ENCODE data around the gene CLIP4. TPM values are rescaled to one million over a fixed set of nuclear protein-coding genes. Genes with fewer than 3 reads are reported as not detected.

CLIP4 gene
- total RNA-seq, 2 donors from 2014 or later, result 25.2 to 28.4 TPM

DNA sequence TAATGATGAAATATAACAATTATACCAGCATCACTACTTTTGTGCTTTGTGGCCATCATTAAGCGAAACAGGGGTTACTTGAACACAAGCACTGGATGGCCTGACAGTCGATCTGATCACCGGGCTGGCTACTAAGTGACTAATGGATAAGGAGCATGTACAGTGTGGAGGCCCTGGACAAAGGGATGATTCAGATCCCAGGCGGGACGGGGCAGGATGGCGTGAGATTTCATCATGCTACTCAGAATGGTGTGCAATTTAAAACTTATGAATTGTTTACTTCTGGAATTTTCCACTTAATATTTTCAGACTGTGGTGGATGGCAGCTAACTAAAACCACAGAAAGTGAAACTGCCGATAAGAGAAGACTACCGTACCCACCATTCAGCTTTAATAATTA is 7.0 kb upstream of the CLIP4 start:
- H3K9me3 Mint-ChIP-seq, result no peaks in the 10 kb centered on the region
- H3K27me3 Mint-ChIP-seq (ENCODE audit: low read depth), result no peaks in the 10 kb centered on the region
- DNase-seq, result no peak

DNA sequence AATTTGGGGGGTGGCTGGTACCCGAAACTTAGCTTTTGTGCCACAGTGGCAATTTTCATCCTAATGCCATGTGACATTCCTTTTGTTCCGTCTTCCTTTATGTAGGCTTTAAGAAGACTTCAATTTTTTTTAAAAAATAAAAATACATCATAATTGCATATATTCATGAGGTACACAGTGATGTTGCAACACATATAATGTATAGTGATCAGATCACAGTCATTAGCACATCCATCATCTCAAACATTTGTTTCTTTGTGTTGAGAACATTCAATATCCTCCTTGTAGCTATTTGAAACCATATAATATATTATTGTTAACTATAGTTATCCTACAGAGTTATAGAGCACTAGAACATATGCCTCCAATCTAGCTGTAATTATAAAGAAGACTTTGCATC is 6.0 kb upstream of the CLIP4 start:
- no peak overlapping the region for H3K4me3 Mint-ChIP-seq
- H3K27ac Mint-ChIP-seq, result no peak overlapping the region
- ATAC-seq (replicated peaks in 1 of 2), result no peak

More for the DNA sequence above, 7.0 kb upstream of the CLIP4 start:
- peaks cover 17% of the 10 kb centered on the region for H3K4me1 Mint-ChIP-seq (ENCODE audit: low read depth)
- no peak for ATAC-seq (replicated peaks in 1 of 2)
- H3K4me3 Mint-ChIP-seq, result no peak overlapping the region
- no peaks in the 10 kb centered on the region for H3K36me3 Mint-ChIP-seq (ENCODE audit: insufficient read depth in 2 of 2)
- H3K27ac Mint-ChIP-seq, result no peak overlapping the region

DNA sequence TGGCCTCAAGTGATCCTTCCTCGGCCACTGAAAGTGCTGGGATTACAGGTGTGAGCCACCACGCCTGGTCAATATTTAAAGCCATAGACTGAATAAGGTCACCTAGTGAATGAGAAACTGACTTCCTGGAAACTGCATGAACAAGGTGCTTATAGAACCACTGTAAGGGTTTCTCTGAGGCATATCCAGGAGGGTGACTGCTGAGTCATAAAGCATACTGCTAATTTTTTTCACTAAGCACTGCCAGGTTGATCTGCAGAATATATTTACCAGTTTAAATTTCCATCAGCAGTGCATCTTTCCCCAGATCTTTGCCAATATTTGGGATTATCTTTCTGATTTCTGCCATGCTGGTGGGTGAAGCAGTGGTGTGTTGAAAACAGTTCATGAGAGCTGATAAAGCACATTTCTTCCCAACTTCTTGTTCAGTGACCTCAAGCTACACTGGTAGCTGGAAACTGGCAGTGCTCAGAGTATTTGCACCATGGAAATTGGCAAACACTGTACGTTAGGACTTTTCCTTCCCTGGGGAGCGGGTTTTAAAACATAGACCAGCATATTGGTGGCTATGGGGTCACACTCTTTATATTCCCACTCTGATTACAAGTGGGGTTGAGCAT is 4.2 kb upstream of the CLIP4 start:
- ATAC-seq (replicated peaks in 1 of 2) (peak; percentile 55 to 66), DNase-seq (peak in 1 of 2 donors; percentile 8)
- Mint-ChIP-seq H3K4me1 (ENCODE audit: low read depth) (peaks cover 31% of the 10 kb centered on the region), H3K27ac (no peak overlapping the region), H3K27me3 (ENCODE audit: low read depth) (no peaks in the 10 kb centered on the region), H3K4me3 (no peak overlapping the region), H3K9me3 (no peaks in the 10 kb centered on the region), H3K36me3 (ENCODE audit: insufficient read depth in 2 of 2) (peaks cover 2 to 4% of the 10 kb centered on the region in 2 donors)

More for the DNA sequence above, 6.0 kb upstream of the CLIP4 start:
- H3K36me3 Mint-ChIP-seq (ENCODE audit: insufficient read depth in 2 of 2), result no peaks in the 10 kb centered on the region
- no peaks in the 10 kb centered on the region for H3K9me3 Mint-ChIP-seq
- peaks cover 23% of the 10 kb centered on the region for H3K4me1 Mint-ChIP-seq (ENCODE audit: low read depth)
- no peaks in the 10 kb centered on the region for H3K27me3 Mint-ChIP-seq (ENCODE audit: low read depth)
- no peak for DNase-seq

DNA sequence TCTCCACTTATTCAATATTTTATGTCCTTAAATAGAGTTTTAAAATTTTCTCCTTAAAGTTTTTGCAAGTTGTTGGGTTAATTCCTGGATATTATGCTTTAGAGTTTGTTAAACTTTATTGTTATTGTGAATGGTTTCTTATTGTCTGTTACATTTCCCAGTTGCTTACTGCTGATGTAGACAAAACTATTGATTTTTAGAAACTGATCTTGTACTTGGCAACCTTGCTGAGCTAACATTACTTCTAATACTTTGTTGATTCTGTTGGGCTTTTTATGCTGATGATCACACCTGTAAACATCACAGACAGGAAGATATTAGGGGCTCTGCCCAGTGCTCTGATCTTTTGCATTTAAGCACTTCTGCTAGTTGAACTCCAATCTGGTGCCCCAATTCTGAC is 2.8 kb upstream of the CLIP4 start:
- Mint-ChIP-seq H3K27ac (no peak overlapping the region), H3K9me3 (no peaks in the 10 kb centered on the region), H3K4me3 (no peak overlapping the region), H3K36me3 (ENCODE audit: insufficient read depth in 2 of 2) (peaks cover 5 to 8% of the 10 kb centered on the region in 2 donors), H3K4me1 (ENCODE audit: low read depth) (peaks cover 44% of the 10 kb centered on the region), H3K27me3 (ENCODE audit: low read depth) (no peaks in the 10 kb centered on the region)
- ATAC-seq (replicated peaks in 1 of 2) (no peak), DNase-seq (no peak)

DNA sequence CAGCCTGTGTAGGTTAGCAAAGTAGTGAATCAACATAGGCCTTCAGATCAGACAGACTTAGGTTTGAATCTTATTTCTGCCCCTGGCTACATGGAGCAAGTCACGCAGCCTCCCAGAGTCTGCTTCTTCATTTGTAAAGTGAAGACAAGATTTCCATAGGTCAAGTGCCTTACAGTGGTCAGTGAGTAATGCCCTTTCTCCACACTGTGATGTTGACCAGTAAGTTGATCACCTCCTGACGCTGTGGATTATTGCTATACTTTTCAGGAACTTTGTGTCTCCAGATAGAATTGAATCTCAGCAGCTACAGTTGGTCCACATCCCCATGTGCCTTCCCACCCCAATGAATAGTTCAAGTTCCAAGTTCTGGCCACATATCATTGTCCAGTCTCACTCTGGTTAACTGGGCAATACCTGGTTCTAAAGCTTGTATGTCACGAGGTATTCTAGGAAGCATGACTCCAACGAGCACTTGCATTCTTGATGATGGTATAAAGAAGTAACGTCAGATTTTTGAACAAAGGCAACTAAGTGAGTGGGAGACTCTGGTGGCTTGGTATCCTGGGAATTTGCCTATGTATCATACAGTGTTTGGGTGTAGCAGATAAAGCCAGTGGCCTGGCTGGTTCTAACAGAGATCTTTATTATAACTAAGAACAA is 2.1 kb upstream of the CLIP4 start:
- Mint-ChIP-seq H3K4me1 (ENCODE audit: low read depth) (peaks cover 52% of the 10 kb centered on the region), H3K4me3 (peak overlapping the region in 1 of 2 donors; percentile 91), H3K36me3 (ENCODE audit: insufficient read depth in 2 of 2) (peaks cover 5 to 8% of the 10 kb centered on the region in 2 donors), H3K9me3 (no peaks in the 10 kb centered on the region), H3K27ac (peak overlapping the region; percentile 7), H3K27me3 (ENCODE audit: low read depth) (no peaks in the 10 kb centered on the region)
- no peak for ATAC-seq (replicated peaks in 1 of 2)
- no peak for DNase-seq

DNA sequence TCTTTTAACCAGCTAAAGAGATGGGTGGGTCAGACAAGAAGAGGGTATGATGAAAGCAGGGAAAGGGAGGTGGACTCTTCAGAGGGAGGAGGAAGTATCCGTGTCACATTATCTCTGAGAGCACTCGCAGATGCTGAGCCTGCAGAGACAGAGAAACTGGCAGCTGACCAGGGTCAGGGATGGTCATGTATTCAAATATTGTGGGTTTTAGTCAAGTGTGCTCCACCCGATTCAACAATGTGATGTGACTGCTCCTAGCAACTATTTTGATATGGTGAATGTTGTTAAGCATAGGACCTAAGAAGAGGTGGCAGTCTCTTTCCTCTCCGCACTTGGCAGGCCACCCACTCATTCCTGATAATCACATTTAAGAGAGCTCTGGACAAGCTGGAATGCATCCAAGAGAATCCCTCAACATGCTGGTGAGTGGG is 1.3 kb upstream of the CLIP4 start:
- no peak for ATAC-seq (replicated peaks in 1 of 2)
- no peaks in the 10 kb centered on the region for H3K9me3 Mint-ChIP-seq
- peaks cover 59% of the 10 kb centered on the region for H3K4me1 Mint-ChIP-seq (ENCODE audit: low read depth)
- peak overlapping the region; percentile 87 to 91 for H3K4me3 Mint-ChIP-seq
- no peak for DNase-seq
- peak overlapping the region; percentile 7 for H3K27ac Mint-ChIP-seq
- H3K36me3 Mint-ChIP-seq (ENCODE audit: insufficient read depth in 2 of 2), result peaks cover 5 to 8% of the 10 kb centered on the region in 2 donors
- no peaks in the 10 kb centered on the region for H3K27me3 Mint-ChIP-seq (ENCODE audit: low read depth)

DNA sequence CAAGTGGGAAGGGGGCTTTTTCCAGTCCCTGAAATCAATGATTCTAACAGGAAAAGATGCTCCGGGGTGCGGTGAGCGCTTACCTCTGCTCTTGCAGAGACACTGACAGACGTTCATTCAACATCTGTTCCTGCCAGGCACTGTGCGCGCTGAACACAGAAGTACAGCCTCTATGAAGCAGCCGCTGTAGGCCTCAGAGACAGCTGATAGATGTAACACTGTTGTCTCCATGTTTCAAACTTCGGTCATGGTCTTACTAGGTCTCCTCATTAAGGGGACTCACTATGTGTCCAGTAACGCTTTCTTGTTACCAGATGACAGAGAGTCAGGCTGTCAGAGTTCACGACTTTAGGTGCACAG is 649 bp upstream of the CLIP4 start:
- Mint-ChIP-seq H3K4me1 (ENCODE audit: low read depth) (peaks cover 66% of the 10 kb centered on the region), H3K9me3 (no peaks in the 10 kb centered on the region), H3K27me3 (ENCODE audit: low read depth) (no peaks in the 10 kb centered on the region), H3K4me3 (peak overlapping the region; percentile 87 to 91), H3K36me3 (ENCODE audit: insufficient read depth in 2 of 2) (peaks cover 5 to 8% of the 10 kb centered on the region in 2 donors), H3K27ac (peak overlapping the region; percentile 92)
- no peak for DNase-seq
- ATAC-seq (replicated peaks in 1 of 2), result no peak

DNA sequence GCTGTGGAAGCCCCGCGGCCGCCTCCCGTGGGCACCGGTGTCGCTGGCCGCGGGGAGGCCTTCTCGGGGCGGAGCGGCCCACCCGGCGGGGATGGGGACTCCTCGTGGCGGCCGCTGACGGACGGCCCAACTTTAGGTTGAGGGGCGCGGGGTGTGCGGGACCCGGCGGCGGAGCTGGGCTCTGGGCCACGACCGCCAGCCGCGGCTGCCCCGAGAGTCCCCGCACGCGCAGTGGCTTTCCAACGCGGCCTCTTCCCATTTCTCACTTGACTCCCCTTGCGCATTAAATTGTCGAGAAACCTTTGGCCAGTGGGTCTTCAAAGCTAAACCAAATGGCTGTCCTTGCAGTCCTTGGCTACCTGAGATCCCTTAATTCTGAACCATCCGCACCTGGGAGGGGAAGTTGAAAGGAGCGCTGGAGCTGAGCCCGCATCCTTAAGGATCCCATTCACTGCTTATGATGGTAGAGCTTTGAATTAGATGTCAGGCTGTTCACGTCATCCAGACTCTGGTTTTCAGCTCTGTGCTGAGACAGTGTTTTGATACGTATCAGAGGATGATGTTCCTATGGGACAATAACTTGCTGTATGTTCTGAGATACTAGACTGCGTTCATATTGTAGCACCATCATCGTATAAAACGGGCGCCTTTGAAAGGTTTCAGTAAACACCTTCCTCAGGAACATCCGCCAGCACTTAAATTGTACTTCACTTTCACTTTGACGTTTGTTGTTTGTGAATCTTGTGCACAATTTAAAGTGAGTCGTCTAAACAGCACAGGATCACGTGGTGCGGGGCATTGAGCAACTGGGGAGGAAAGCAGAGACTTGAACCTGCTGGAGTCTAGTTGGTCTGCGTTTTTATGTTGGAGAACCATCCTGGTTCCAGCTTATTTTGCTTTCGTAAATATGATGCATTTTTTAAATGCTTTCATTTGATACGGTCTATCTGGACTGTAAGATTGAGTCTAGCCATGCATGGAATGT is 874 bp downstream of the CLIP4 start:
- DNase-seq (peak; percentile 71 to 78), ATAC-seq (replicated peaks in 1 of 2) (peak; percentile 68 to 71)
- Mint-ChIP-seq H3K4me1 (ENCODE audit: low read depth) (peaks cover 64% of the 10 kb centered on the region), H3K27ac (peak overlapping the region; percentile 83), H3K9me3 (no peaks in the 10 kb centered on the region), H3K4me3 (peak overlapping the region; percentile 83 to 92), H3K27me3 (ENCODE audit: low read depth) (no peaks in the 10 kb centered on the region), H3K36me3 (ENCODE audit: insufficient read depth in 2 of 2) (peaks cover 6 to 8% of the 10 kb centered on the region in 2 donors)

DNA sequence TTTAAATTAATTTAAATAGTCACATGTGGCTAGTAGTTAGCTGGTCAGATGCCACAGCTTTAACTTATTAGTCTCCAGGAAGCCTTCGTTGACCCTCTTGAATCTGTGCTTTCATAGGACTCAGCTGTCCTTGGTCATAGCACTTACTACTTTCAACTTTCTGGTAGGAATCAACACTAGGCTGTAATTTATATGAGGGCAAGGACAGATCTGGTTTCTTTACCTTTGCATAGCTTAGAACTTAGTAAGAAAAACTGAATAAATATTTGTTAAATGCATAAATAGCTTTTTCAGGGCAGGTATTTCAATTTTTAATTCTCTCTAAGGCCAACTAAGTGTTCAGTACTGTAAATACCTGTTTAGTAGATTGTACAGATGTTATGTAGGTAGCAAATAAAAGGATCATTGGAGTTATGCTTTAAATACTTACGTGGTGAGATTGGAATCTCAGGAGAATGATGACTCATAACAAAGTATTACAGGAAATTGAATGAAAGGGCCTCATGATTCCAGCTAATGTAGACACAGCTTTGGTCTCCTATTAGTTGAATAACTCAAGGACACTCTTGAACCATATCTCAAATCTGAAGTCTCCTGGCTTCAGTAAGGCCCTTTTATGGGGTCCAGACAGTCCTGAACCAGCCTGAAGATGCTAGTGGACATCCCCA is 2.6 kb downstream of the CLIP4 start:
- H3K27me3 Mint-ChIP-seq (ENCODE audit: low read depth), result no peaks in the 10 kb centered on the region
- DNase-seq, result no peak
- peak overlapping the region; percentile 83 to 92 for H3K4me3 Mint-ChIP-seq
- peaks cover 8% of the 10 kb centered on the region in 2 donors for H3K36me3 Mint-ChIP-seq (ENCODE audit: insufficient read depth in 2 of 2)
- peaks cover 57% of the 10 kb centered on the region for H3K4me1 Mint-ChIP-seq (ENCODE audit: low read depth)
- ATAC-seq (replicated peaks in 1 of 2), result no peak
- H3K27ac Mint-ChIP-seq, result peak overlapping the region; percentile 64
- no peaks in the 10 kb centered on the region for H3K9me3 Mint-ChIP-seq

DNA sequence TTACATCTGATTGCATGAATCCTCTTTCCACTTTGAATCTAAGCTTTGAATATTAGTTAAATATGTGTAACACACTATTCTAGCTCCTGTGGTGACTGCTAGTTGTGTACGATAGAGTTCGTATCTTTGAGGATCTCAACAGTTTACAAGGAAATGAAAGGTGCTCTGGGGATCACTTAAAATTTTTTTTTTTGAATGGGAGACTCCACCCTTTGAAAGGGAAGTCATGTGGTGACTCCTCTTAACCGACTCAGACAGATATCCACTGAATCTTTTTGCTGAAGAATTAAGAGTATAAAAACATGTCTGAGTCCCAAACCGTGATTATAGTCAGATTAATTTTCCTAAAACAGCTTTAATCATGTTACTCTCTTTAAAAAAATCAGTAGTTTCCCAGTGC is 4.0 kb downstream of the CLIP4 start:
- no peaks in the 10 kb centered on the region for H3K27me3 Mint-ChIP-seq (ENCODE audit: low read depth)

DNA sequence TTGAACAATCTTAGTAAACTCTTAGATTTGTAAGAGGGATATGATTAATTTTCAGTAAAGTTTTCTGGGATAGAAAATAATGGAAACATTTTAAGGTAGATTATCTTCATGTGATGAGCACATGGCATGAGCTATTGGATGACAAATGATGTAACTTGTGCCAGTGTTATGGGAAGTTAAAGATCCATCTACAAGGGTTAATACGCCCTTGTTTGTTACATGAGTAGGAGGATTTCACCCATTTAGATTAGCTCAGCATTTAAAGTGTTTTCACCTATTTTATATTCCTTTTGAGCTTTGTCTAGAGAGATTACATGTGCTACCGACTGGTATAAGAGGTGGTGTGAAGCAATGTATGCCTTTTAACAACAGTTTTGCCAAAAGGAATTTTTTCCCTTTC is 5.6 kb downstream of the CLIP4 start:
- Mint-ChIP-seq H3K4me1 (ENCODE audit: low read depth) (peaks cover 68% of the 10 kb centered on the region), H3K9me3 (peaks cover 9 to 13% of the 10 kb centered on the region in 2 donors), H3K4me3 (no peak overlapping the region), H3K27me3 (ENCODE audit: low read depth) (no peaks in the 10 kb centered on the region), H3K36me3 (ENCODE audit: insufficient read depth in 2 of 2) (peaks cover 25 to 31% of the 10 kb centered on the region in 2 donors), H3K27ac (no peak overlapping the region)
- ATAC-seq (replicated peaks in 1 of 2), result no peak
- DNase-seq, result no peak

More for the DNA sequence above, 4.0 kb downstream of the CLIP4 start:
- ATAC-seq (replicated peaks in 1 of 2) (no peak), DNase-seq (no peak)
- Mint-ChIP-seq H3K9me3 (peaks cover 4 to 5% of the 10 kb centered on the region in 2 donors), H3K27ac (peak overlapping the region; percentile 54), H3K36me3 (ENCODE audit: insufficient read depth in 2 of 2) (peaks cover 17% of the 10 kb centered on the region in 2 donors), H3K4me3 (peak overlapping the region; percentile 10 to 71), H3K4me1 (ENCODE audit: low read depth) (peaks cover 64% of the 10 kb centered on the region)

DNA sequence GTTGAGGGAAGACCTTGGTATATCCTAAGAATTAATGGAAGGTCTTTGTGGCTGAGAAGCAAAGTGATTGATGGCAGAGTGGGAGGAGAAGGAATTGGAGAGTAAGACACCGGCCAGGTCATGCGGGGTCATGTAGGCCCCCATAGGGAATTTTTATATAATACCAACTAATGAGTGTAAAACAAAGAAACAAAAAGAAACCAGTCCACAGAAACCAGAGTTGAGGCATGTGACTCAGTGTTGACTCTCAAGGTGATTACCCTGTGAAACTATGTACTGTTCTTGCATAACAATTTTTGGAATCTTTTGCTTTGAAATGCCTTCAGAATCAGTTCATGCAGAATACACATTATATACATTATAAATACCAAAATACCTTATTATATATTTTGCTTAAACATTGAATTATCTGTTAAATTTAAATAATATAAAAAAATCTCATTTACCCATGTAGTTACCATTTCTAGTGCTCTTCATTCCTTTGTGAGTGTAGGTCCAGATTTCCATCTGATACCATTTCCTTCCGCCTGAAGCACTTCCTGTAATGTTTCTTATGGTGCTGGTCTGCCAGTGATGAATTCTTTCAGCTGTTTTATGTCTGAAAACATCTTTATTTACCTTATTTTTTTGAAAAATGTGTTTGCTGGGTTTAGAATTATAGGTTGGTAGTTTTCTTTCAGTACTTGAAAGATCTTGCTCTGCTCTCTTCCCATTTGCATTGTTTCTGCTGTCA is 8.6 kb downstream of the CLIP4 start:
- H3K27ac Mint-ChIP-seq, result peak overlapping the region; percentile 16
- ATAC-seq (replicated peaks in 1 of 2), result peak; percentile 85 to 87
- H3K36me3 Mint-ChIP-seq (ENCODE audit: insufficient read depth in 2 of 2), result peaks cover 20 to 31% of the 10 kb centered on the region in 2 donors
- H3K9me3 Mint-ChIP-seq, result peaks cover 9 to 13% of the 10 kb centered on the region in 2 donors
- peaks cover 53% of the 10 kb centered on the region for H3K4me1 Mint-ChIP-seq (ENCODE audit: low read depth)
- peak in 1 of 2 donors; percentile 28 for DNase-seq
- H3K27me3 Mint-ChIP-seq (ENCODE audit: low read depth), result no peaks in the 10 kb centered on the region
- peak overlapping the region; percentile 5 to 25 for H3K4me3 Mint-ChIP-seq

Data from activated T-cell treated with anti-CD3 and anti-CD28 coated beads, Interleukin-2, amount 50 U/mL, for 72 hours (primary cell).